ENCODE results near the gene ARHGEF26.

ARHGEF26 gene

DNA sequence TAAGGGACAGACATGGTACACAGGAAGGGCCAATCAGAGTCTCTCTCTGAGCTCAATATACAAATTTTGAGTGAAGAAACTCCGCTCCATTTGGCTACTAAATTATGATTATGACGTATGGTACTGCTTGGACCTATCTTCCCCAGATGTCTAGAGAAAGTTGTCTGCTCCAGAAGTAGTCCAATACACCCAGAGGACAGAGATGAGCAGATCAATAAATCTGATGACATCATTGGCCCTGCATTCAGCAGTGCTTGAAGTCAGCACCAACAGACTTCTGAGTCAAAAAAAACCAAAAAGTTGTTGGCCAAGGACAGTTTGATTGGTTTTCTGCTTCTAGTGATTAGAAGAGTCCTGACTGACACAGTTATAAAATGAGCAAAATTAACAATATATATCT, 19.9 kb upstream of the ARHGEF26 start:
- TF ChIP-seq, protein P1, sequence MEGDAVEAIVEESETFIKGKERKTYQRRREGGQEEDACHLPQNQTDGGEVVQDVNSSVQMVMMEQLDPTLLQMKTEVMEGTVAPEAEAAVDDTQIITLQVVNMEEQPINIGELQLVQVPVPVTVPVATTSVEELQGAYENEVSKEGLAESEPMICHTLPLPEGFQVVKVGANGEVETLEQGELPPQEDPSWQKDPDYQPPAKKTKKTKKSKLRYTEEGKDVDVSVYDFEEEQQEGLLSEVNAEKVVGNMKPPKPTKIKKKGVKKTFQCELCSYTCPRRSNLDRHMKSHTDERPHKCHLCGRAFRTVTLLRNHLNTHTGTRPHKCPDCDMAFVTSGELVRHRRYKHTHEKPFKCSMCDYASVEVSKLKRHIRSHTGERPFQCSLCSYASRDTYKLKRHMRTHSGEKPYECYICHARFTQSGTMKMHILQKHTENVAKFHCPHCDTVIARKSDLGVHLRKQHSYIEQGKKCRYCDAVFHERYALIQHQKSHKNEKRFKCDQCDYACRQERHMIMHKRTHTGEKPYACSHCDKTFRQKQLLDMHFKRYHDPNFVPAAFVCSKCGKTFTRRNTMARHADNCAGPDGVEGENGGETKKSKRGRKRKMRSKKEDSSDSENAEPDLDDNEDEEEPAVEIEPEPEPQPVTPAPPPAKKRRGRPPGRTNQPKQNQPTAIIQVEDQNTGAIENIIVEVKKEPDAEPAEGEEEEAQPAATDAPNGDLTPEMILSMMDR (IDR thresholded peaks at IDR 0.05; ENCODE audit: low read depth, low read length, missing control alignments) = no peak
- no peak for DNase-seq (ENCODE audit: extremely low read depth, low read depth)
- no peak overlapping the region for H3K4me3 ChIP-seq (replicated peaks; ENCODE audit: low read depth, low read length)

- TF ChIP-seq, protein P1 (IDR thresholded peaks at IDR 0.05; ENCODE audit: low read depth, low read length, missing control alignments) = no peak
- no peak overlapping the region for H3K4me3 ChIP-seq (replicated peaks; ENCODE audit: low read depth, low read length)
- no peak for DNase-seq (ENCODE audit: extremely low read depth, low read depth)
These were observed 19.0 kb upstream of the ARHGEF26 start for GRCh38 chr3:154102225-154102624.

GRCh38 chr3:154105218-154105975, 15.8 kb upstream of the ARHGEF26 start:
- TF ChIP-seq, protein P1 (IDR thresholded peaks at IDR 0.05; ENCODE audit: low read depth, low read length, missing control alignments) = no peak
- no peak overlapping the region for H3K4me3 ChIP-seq (replicated peaks; ENCODE audit: low read depth, low read length)
- no peak for DNase-seq (ENCODE audit: extremely low read depth, low read depth)

- TF ChIP-seq, protein P1 (IDR thresholded peaks at IDR 0.05; ENCODE audit: low read depth, low read length, missing control alignments) = no peak
- no peak overlapping the region for H3K4me3 ChIP-seq (replicated peaks; ENCODE audit: low read depth, low read length)
- no peak for DNase-seq (ENCODE audit: extremely low read depth, low read depth)
These were observed 9.7 kb upstream of the ARHGEF26 start for GRCh38 chr3:154111365-154111935.

DNA sequence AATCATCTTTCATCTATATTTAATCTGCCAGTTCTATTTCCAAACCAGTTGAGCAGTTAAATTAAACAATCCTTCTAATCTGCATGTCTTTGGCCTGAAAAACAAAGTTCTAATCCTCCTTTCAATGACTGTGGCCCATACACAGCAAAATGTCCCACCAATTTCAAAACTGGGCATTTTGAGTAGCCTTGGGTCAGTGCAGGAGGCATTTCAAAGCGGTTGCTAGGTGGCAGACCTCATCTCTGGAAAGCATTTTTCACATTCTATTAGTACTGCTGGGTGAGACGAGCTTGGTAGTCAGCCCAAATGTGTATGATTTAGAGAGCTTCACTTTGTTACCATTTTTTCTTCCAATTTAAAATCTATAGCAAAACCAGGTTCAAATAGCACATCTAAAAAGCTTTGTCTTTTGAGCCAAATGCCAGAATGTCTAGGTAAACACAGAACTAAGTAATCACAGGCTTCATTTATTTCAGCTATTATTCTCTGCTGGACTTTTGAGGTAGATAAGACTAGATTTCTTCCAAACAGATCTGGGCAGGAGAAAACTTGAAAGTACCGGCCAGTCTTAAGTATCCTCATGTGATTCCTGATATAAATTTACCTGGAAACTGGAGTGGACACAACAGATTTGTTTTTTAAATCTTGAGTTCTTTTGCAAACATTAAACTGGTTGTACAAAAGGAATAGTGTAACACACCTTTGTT, 8.9 kb upstream of the ARHGEF26 start:
- H3K4me3 ChIP-seq (replicated peaks; ENCODE audit: low read depth, low read length) = no peak overlapping the region
- TF ChIP-seq, protein P1 (IDR thresholded peaks at IDR 0.05; ENCODE audit: low read depth, low read length, missing control alignments) = no peak
- DNase-seq (ENCODE audit: extremely low read depth, low read depth) = no peak

- H3K4me3 ChIP-seq (replicated peaks; ENCODE audit: low read depth, low read length) = no peak overlapping the region
- no peak for DNase-seq (ENCODE audit: extremely low read depth, low read depth)
- TF ChIP-seq, protein P1 (IDR thresholded peaks at IDR 0.05; ENCODE audit: low read depth, low read length, missing control alignments) = no peak
These were observed 7.6 kb upstream of the ARHGEF26 start for GRCh38 chr3:154113609-154114008.

Measured in HFF-Myc (cell line).